UCSD-AML1 (cell line): ENCODE results near the gene RGS11.
"Not testable (repeated sequence)": the region's sequence is repeated elsewhere in the genome, so short reads cannot be mapped to it uniquely, and the experiment has no call there.

Source experiments
- DNase-seq: peaks from one replicate; lab custom pipeline; 2025; ENCODE audit not compliant: unreplicated experiment; lab: John Stamatoyannopoulos, UW

Gene RGS11

GRCh38 chr16:280991-281659, 5.4 kb upstream of the RGS11 start:
- no peak for DNase-seq

GRCh38 chr16:280552-280951, 4.8 kb upstream of the RGS11 start, which contains the start of gene ARHGDIG:
Gene ARHGDIG, plus strand, starts transcription at chr16:280591. Its CDS starts 90 bp downstream, at chr16:280681.
- no peak for DNase-seq

- no peak for DNase-seq
Measured at GRCh38 chr16:280005-280460, 4.3 kb upstream of the RGS11 start.

- DNase-seq: no peak
Measured at GRCh38 chr16:279531-279930, 3.8 kb upstream of the RGS11 start.

- peak; percentile 48 for DNase-seq
Measured at GRCh38 chr16:278863-279366, 3.2 kb upstream of the RGS11 start.

- no peak for DNase-seq
Measured at GRCh38 chr16:276426-277077, 808 bp upstream of the RGS11 start.

- DNase-seq: no peak
Measured at GRCh38 chr16:275041-275641, 603 bp downstream of the RGS11 start.

GRCh38 chr16:273547-274421, 2.0 kb downstream of the RGS11 start:
- DNase-seq: no peak

- DNase-seq: no peak
Measured at GRCh38 chr16:272633-273546, 2.9 kb downstream of the RGS11 start.

GRCh38 chr16:270381-271255, 5.1 kb downstream of the RGS11 start:
- DNase-seq: no peak

- no peak for DNase-seq
Measured at GRCh38 chr16:269061-269796, 6.5 kb downstream of the RGS11 start.

GRCh38 chr16:268141-269053, 7.3 kb downstream of the RGS11 start:
- DNase-seq: no peak

- DNase-seq: not testable (repeated sequence)
Measured at GRCh38 chr16:267562-267961, 8.2 kb downstream of the RGS11 start.

GRCh38 chr16:266258-267164, 9.2 kb downstream of the RGS11 start:
- no peak for DNase-seq

- DNase-seq: no peak
Measured at GRCh38 chr16:265711-266110, 10.0 kb downstream of the RGS11 start.

- DNase-seq: no peak
Measured at GRCh38 chr16:265002-265529, 10.7 kb downstream of the RGS11 start.
